DMS 273 (cell line): ENCODE data around the gene CENPP.

Experiments
- DNase-seq: peaks from one replicate; lab custom pipeline; 2025; ENCODE audit not compliant: unreplicated experiment; lab: John Stamatoyannopoulos, UW

The CENPP gene

DNA sequence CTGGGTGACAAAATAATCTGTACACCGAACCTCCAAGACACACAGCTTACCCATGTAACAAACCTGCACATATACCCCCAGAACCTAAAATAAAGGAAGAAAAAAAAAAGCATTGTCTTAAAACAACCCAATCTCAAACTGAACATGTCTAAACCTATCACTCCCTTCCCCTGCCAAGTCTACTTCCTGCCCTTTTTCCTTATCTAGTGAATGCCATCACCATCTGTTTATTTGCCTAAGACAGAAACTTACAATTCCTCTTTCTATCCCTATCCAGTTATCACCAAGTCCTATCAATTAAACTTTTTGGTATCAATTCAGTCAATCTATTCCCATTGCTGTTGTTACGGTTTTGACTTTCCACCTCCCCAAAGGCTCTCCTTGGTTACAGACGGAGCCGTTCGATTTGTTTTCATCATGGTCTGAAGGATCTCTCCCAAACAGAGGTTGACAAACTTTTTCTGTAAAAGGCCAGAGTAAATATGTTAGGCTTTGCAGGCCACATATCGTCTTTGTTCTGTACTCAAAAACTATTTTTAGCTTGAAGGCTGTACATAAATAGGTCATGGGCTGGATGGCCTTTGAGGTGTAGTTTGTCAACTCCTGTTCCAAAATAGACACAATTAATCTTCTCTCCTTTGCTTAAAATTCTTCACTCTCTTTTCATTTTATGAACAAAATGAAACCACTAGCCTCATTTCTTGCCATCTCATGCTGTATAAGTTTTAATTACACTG is 12.7 kb upstream of the CENPP start:
- no peak for DNase-seq

DNA sequence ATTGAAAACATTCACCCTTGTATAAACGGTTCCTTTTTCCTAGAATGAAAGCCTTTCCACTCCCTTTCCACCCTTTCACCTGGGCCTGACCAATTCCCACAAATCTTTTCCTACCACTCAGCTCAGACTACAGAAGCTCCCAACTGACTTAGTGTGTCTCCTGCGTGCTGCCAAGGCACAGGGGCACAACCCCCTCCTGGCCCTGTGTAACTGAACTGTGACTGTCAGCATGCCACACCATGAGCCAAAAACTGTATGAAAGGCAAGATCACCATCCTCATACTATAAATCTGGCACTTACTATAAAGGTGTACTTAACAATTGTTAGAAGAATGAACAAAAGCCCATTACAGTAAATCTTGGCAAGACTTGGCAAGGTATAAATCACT is 12.1 kb upstream of the CENPP start:
- no peak for DNase-seq

DNA sequence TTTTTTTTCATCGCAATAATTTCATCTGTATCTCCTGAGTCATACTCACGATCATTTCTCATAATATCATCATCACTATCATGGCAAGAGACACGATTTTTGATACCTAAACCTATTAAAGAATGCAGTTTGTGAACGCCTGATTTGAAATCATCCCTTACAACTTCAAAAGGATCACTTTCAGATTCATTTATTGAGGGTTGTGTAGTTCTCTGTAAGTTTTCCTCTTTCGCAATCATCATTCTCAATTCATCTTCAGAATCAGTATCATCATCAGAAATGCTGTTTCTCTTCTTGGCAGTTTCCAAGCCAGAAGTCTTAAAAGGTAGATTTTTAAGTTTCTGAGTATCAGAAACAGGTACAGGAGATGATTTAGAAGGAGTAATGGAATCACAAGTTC is 10.3 kb upstream of the CENPP start:
- no peak for DNase-seq

DNA sequence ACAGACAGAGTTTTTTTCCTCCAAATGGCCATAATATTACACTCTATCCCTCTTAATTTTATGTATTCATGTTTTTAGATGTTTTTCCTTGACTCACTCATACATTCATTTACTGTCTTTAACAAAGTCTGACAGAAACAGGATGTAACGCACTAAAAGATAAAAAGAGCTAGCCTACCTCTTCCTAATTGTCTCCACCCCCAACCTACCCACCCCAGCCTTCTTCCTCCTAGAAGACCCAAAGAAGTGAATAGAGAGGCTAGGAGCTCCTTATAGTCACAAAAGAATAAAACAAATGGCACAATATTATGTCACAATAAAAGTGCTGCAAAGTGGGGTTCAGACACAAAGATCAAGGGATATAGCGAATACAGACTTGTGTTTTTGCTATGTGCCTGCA is 1.3 kb upstream of the CENPP start:
- no peak for DNase-seq

DNA sequence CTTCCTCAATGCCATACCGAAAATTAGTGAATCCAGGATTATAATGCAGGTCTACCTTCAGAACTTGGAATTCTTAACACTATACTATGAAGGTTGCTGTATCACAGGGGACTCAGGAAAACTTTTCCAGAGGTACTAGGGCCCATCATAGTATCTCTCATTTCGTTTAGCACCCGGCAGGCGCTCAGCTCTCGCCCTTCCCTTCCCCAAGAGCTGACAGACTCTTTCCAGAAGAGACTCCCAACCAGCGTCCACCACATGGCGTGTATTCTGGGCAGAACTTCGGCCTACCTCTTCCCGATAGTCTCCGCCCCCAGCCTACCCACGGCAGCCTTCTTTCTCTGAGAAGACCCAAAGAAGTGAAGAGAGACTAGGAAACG is 874 bp upstream of the CENPP start:
- no peak for DNase-seq

DNA sequence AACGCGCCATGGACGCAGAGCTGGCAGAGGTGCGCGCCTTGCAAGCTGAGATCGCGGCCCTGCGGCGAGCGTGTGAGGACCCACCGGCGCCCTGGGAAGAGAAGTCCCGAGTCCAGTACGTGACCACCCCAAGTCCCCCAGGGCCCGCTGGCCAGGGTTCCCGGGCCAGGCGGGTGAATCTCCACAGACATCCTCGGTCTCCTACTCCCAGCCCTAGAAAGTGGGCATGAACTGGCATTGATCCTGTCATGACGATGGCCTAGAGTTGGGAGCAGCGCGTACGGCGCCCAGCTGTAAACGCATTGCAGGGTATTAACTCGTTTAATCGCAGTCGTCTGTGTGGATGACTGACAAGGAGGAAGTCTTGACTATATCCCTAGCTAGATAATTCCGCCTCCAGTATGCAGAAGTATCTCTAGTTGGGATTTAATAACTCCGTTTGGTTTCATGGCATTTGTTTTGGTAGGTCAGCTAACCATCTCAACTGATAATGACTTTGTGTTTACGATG is 293 bp downstream of the CENPP start:
- peak; percentile 76 for DNase-seq

DNA sequence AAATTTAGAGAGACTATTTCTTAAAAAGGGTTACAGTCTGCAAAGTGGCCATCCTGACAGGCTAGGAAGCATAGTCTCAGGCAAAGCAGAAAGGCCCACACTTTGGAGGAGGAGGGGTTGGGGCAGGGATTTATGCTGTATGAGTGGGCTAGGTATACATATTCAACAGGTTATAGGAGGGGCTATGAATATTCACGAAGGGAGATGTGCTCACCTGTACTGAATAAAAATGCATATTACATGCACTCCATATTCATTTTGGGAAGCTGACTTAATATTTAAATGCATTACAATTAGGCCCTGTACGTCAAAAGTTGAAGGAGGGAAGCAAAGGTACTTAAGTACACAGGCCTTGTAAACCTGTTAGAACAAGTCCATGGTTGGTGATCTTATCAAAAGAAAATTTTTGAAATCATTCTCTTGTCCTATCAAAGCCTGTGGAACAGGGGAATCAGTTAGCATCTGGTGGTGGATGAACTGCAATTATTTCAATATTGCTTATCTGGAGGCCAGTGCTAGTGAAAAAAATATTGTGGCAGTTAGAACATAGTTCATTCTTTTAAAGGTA is 1.6 kb downstream of the CENPP start:
- DNase-seq, result peak; percentile 44

DNA sequence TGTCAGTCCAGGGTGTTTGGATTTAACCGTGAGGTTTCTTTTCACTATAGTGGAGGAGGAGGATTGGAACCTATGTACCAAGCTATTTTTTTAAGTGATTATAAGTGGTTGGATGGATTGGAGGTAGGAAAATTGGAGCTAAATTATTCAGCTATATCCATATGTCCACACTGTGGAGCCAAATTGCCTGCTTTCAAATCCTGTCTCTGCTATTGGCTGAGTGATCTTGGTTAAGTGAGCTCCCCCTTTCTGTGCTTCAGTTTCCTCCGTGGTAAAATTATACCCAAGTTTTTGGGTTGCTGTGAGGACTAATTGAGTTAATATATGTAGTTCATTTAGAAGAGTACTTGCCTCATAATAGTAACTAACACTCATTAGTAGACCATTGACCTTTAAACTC is 2.5 kb downstream of the CENPP start:
- peak; percentile 76 for DNase-seq

DNA sequence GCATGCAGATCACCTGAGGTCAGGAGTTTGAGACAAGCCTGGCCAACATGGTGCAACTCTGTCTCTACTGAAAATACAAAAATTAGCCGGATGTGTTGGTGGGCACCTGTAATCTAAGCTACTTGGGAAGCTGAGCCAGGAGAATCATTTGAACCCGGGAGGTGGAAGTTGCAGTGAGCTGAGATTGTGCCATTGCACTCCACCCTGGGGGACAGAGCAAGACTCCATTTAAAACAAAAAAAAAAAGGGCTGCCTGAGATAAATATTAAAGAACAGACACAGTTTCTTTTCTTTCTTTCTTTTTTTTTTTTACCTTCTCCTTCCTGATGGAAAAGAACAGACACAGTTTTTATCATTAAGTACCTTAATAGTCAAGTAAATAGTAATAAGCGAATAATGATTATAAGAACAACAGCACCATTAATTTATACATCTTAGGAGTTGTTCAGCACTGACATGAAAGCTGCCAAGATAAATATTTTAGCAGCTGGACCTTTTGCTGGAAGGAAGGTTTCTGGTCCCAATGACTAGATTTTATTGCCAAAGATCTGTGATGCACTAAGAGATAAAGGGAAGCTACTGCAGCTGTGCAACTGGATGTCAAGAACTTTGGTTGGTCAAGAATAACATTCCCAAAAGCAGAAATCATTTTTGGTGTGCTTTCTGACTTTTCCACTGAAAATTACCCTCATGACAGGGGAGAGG is 7.0 kb downstream of the CENPP start:
- DNase-seq, result no peak

DNA sequence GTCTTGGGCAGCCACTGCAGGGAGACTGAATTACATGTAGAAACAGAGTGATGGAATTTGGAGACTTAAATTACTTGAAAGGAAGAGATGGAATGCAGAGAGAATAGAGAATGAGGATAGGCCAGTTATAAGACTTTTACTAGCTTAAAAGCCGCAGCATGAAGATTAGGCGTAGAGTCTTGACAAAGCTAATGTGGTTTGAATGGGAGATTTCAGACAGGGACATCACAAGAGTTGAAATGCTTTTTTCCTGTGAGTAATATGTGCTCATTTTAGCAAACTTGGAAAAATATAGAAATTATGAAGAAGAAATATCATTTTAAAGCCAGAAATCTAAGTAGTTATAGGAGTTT is 7.5 kb downstream of the CENPP start:
- no peak for DNase-seq

DNA sequence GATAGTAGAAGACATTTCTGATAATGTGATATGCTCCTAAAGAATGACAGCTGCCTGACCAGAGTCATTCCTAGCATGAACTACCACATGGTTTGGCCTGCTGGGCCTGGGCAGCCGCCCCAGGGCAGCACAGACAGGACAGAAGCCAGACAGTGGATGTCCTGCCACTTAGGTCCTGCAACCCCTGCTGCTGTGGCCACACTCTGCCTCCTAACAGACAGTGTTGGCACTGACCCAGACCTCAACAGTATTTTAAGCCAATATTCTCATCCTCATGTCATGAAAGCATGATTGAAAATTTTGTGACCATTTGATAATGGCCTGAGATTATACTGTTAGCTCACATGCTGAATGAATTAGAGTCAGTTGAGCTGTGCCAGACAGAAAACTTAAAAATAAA is 15.8 kb downstream of the CENPP start:
- no peak for DNase-seq

DNA sequence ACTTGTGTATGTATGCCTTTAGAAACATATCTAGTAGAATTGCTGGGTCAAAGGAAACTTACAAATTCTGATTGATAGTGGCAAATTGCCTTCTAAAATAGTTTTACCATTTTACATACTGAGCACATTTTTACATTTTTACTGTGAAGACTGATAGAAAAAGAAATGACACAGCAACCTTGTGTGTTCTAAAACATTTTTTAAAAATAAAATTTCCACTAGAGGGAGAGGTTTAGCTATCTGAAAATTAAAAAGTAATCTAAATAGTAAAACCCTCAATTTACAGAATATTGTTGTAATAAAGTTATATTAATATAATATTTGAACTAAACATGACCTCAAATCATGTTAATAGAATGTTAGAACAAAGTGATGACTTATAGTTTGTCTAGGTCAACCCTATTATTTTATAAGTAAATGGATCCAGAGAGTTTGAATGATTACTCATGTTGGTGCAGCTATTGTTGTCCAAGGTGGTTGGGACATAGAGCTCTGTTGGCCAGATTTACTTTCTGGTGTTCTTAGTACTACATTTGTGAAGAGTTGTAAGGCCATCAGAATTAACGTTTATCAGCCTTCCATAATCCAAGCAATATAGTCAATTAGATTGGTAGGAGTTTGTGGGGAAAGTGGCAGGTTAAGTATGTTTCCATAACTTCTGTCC is 17.2 kb downstream of the CENPP start:
- no peak for DNase-seq

DNA sequence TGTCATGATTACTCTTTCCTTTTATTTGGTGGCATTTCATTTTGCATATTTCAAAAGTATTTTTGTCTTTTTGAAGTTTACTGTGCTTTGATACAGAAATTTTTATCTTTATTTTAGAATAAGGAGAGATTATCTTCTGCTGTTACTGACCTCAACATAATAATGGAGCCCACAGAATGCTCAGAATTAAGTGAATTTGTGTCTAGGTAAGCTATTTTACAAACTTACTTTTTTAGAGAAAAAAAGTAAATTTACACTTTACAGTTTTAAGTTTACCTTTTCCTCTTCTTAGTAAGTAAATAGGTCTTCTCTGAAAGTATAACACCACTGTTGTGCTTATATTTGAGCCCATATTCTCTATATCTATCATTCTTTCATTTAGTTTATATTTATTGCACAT is 19.8 kb downstream of the CENPP start:
- DNase-seq, result no peak

DNA sequence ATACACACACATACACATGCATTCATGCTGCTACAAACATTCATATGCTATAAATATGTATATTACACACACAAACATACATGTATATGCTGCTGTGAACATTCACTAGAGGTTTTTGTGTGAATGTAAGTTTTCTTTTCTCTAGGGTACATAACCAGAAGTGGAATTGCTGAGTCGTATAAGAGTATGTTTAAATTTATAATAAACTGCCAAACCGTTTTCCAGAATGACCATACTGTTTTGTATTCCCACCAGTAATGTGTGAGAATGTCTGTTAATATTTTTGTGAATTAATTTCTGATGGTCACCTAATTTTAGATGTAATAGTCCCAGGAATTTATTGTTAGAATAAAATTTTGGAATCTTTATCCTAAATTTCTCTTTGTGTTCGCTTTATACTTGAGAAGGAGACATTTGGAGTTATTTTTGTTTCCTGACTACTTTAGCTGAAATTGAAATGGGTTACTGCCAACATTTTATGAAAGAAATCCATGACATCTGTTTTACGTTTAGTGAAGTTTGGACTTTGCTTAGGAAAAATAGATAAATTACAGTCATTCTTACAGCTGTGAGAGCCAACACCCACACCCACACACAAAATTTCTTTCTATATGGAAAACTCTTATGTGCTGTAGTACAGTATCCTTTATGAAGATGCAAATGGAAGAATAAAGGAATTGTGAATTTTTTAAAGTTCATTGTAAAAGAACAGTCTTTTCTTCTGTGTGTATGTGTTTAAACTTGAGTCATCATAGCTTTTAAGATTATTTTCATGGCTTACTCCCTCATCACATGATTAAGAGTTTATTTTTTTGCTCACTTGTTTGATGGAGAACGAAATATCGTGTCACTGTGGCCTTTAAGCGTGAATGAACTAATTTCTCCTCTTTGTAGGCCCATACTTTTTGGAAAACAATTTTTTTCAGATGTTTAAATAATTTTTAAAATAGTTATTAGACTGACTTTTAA is 24.3 kb downstream of the CENPP start:
- no peak for DNase-seq

DNA sequence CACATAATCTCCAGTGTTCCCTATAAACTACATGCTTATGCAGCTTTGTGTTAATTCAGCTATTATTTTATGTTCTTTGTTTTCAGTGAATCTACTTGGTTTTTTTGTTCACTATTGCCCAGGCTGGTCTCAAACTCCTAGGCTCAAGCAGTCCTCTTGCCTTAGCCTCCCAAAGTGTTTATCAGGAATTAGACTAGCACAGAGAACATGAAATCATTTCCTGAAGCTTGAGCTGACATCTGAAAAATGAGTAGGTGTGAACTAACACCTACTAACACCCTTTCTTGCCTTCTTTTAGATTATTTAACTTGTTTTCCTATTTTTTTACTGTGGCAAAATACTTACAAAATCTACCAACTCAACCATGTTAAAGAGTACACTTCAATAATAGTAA is 25.0 kb downstream of the CENPP start:
- no peak for DNase-seq

DNA sequence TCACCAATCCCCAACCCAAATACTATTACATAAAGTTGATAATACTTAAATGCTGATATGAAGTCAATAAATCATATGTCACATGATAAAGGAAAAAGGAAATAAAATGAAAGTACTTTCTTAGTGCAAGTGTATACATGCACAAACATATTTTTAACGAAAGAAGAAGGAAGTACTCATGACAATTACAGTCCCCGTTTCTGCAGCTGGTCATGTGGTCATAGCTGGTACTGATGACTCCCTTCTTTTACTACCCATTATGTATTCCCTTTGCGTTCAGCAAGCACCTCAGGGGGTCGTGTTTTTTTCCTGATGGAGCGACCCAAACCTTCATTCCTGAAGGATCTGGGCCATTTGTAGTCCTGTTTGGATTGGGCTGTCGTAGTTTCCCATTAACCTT is 27.3 kb downstream of the CENPP start:
- DNase-seq, result no peak

DNA sequence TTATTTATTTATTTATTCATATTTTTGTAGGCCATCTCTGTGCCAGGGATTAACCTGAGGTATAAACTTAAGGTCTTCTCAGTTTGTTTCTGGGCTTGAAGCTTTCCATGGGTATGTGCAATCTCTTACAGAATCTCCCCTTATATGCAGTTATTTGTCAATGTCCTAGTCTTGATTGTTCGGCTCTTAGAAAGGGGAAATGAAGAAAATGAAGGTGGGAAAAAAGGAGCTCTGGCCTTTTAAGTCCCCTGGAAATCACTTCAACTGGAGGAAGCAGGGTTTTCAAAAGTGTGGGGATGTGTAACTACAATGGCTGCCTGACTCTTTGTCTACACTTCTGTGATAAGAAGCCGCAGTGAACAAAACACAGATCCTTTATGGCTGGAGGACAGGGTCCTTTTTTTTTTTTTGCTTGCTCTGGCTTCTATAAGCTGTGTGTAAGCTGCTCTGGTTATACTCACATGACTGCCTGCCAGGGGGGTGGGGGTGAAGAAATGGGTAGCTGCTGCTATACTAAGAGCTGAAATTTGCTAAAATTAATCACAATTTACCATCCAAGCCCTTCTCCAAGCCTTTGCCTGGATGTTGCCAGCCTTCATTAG is 33.7 kb downstream of the CENPP start:
- DNase-seq, result no peak

DNA sequence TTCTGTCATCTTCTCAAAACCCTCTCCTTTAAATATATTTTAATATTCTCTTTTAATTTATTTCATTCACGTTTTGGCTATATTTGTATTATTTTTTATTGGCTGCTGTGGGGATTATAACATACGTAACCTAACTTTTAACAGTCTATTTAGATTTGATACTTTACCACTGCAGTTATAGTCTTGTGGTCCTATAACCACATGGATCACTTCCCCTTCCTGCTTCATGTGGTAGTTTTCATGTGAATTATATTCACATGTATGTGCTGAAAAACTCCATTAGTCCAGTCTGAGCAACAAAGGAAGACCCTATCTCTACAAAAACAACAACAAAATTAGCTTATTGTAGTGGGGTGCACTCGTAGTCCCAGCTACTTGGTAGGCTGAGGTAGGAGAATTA is 34.3 kb downstream of the CENPP start:
- no peak for DNase-seq

DNA sequence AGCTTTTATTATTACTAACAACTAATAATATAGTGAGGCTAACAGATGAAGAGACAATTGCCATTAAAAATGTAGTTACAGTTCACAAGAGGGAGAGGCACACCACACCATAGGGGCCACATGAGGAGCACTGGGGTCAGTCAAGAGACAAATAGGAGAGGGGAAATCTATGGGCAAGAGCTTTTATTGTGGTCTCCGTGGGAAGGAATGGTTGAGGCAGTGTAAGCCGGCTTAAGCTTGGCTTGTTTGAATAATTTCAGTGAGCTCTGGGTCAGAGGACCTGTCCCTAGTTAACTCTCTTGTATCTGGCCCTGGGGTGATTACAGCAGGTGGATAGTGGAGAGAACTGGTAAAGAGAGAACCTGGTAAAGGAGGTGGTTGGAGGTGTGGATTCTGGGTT is 43.3 kb downstream of the CENPP start:
- no peak for DNase-seq

DNA sequence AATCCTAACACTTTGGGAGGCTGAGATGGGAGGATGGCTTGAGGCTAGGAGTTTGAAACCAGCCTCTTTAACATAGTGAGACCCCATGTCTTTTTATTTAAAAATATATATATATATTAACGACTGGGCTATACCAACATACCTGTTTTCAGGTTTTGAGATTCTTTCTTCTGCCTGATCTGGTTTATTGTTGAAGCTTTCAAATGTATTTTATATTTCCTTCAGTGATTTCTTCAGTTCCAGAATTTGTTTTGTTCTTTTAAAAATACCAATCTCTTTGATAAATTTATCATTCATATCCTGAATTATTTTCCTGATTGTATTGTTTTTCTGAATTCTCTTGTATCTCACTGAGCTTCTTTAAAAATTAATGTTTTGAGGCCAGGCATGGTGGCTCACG is 47.4 kb downstream of the CENPP start:
- DNase-seq, result no peak
